GM06990 (cell line): ENCODE measurements around the gene TP53BP1.

Experiments used
- DNase-seq: peaks from one replicate; pipeline ENCODE4 v3.0.0-alpha.2; 2011; ENCODE audit not compliant: insufficient read length; ENCODE audit errors: extremely low read depth
- H3K27me3 ChIP-seq: replicated peaks from 2 replicates; pipeline ENCODE4 v1.6.0; 2011; ENCODE audit warnings: low read length; ENCODE audit not compliant: control insufficient read depth, insufficient read depth
- H3K36me3 ChIP-seq: 2 replicates; pipeline ENCODE4 v1.5.1; 2011; ENCODE audit warnings: low read length; ENCODE audit not compliant: control insufficient read depth, insufficient read depth
- H3K4me3 ChIP-seq: replicated peaks from 2 replicates; pipeline ENCODE4 v1.5.1; 2011; ENCODE audit warnings: low read depth, mild to moderate bottlenecking, control low read depth, low read length
- CTCF ChIP-seq: IDR thresholded peaks from 2 replicates; pipeline ENCODE4 v1.5.1; 2011; ENCODE audit warnings: low read length, control low read depth, mild to moderate bottlenecking, inconsistent platforms; ENCODE audit not compliant: insufficient read depth, poor library complexity, severe bottlenecking

The TP53BP1 gene

GRCh38 chr15:43505738-43506137 is 12.8 kb upstream of the TP53BP1 start:
- H3K4me3 ChIP-seq: no peak overlapping the region
- no peaks in the 10 kb centered on the region for H3K36me3 ChIP-seq
- H3K27me3 ChIP-seq: no peaks in the 10 kb centered on the region
- no peak for DNase-seq
- TF ChIP-seq CTCF: no peak

GRCh38 chr15:43499635-43500034 is 6.7 kb upstream of the TP53BP1 start:
- no peak for TF ChIP-seq CTCF
- Histone ChIP-seq H3K27me3 (no peaks in the 10 kb centered on the region), H3K36me3 (no peaks in the 10 kb centered on the region), H3K4me3 (no peak overlapping the region)
- no peak for DNase-seq

- no peak for TF ChIP-seq CTCF
- Histone ChIP-seq H3K36me3 (no peaks in the 10 kb centered on the region), H3K4me3 (no peak overlapping the region), H3K27me3 (no peaks in the 10 kb centered on the region)
- no peak for DNase-seq
Measured at GRCh38 chr15:43498990-43499389, 6.0 kb upstream of the TP53BP1 start.

GRCh38 chr15:43493703-43494472 is 932 bp upstream of the TP53BP1 start:
- Histone ChIP-seq H3K4me3 (no peak overlapping the region; the same call in 1 of the 2 replicates), H3K27me3 (no peaks in the 10 kb centered on the region), H3K36me3 (no peaks in the 10 kb centered on the region; the same call in 1 of the 2 replicates)
- no peak for TF ChIP-seq CTCF
- DNase-seq: no peak

- H3K4me3 ChIP-seq: peak overlapping the region; percentile 82
- H3K36me3 ChIP-seq: peaks cover 4% of the 10 kb centered on the region
- no peak for TF ChIP-seq CTCF
- no peaks in the 10 kb centered on the region for H3K27me3 ChIP-seq
- DNase-seq: no peak
Measured at GRCh38 chr15:43492266-43492665, 690 bp downstream of the TP53BP1 start.
